KOPT-K1 (cell line): ENCODE results near the gene SBK2.

Experiments used
- H3K27ac ChIP-seq: fragments of 200-600 bp; sonication (generic); 2 replicates; pipeline ENCODE4 v1.5.1; 2016; ENCODE audit warnings: antibody characterized with exemption, mild to moderate bottlenecking, low read depth, low read length; ENCODE audit not compliant: poor library complexity, severe bottlenecking
- H3K36me3 ChIP-seq: fragments of 200-600 bp; sonication (generic); 2 replicates; pipeline ENCODE4 v1.5.1; 2017; ENCODE audit warnings: antibody characterized with exemption, mild to moderate bottlenecking, low read length, moderate library complexity; ENCODE audit not compliant: insufficient read depth
- H3K9me3 ChIP-seq: fragments of 200-600 bp; sonication (generic); 2 replicates; pipeline ENCODE4 v1.5.1; 2017; ENCODE audit warnings: antibody characterized with exemption, low read length, mild to moderate bottlenecking; ENCODE audit not compliant: insufficient read depth, poor library complexity, severe bottlenecking

SBK2 gene

GRCh38 chr19:55482156-55482961, 54.6 kb downstream of the SBK2 start:
- Histone ChIP-seq H3K36me3 (peaks cover 8% of the 10 kb centered on the region; the same call in 1 of the 2 replicates), H3K27ac (no peak overlapping the region), H3K9me3 (no peaks in the 10 kb centered on the region)

GRCh38 chr19:55481794-55482155, 55.2 kb downstream of the SBK2 start:
- Histone ChIP-seq H3K36me3 (peaks cover 8% of the 10 kb centered on the region; the same call in 1 of the 2 replicates), H3K9me3 (no peaks in the 10 kb centered on the region), H3K27ac (no peak overlapping the region)

- no peaks in the 10 kb centered on the region for H3K9me3 ChIP-seq
- H3K36me3 ChIP-seq: peaks cover 8% of the 10 kb centered on the region; the same call in 1 of the 2 replicates
- no peak overlapping the region for H3K27ac ChIP-seq
Observed at GRCh38 chr19:55481148-55481793, 55.7 kb downstream of the SBK2 start.

GRCh38 chr19:55479451-55480230, 57.3 kb downstream of the SBK2 start:
- peak overlapping the region; percentile 24 for H3K27ac ChIP-seq
- no peaks in the 10 kb centered on the region for H3K9me3 ChIP-seq
- peaks cover 8% of the 10 kb centered on the region; the same call in 1 of the 2 replicates for H3K36me3 ChIP-seq

- Histone ChIP-seq H3K27ac (no peak overlapping the region), H3K9me3 (no peaks in the 10 kb centered on the region), H3K36me3 (peaks cover 8% of the 10 kb centered on the region; the same call in 1 of the 2 replicates)
Observed at GRCh38 chr19:55479045-55479444, 57.9 kb downstream of the SBK2 start.
